ENCODE measurements around the gene STK10. TPM values are rescaled to one million over a fixed set of nuclear protein-coding genes. Genes with fewer than 3 reads are reported as not detected.

Gene STK10
- total and polyA plus RNA-seq, 2 of the 8 experiments (the other 6 are each of a cell fraction or from before 2014, with no cell fraction given) = 10.5 to 21.4 TPM

GRCh38 chr5:172172912-172173563 is 15.0 kb downstream of the STK10 start:
- CTCF ChIA-PET (ENCODE audit: partially characterized antibody) = interaction anchor here (0.6 to 6.3 kb wide), 11 partner anchors 10 to 972 kb away, joined by 3 to 42 read pairs (median 3); partner anchors contain the start of genes BNIP1 and STK10
- POLR2A ChIA-PET (ENCODE audit: partially characterized antibody) = interaction anchor here (1.4 to 4.1 kb wide), 2 partner anchors 15 to 16 kb away, joined by 3 to 27 read pairs; partner anchors contain the start of gene STK10
- H3K4me3 ChIP-seq (ENCODE audit: extremely low read depth in 1 of 4, insufficient read depth in 2 of 4, low read depth in 3 of 4, low read length in 4 of 4) = no peak overlapping the region
- TF ChIP-seq TBP (IDR thresholded peaks at IDR 0.05; ENCODE audit: low read depth, low read length) (no peak), SIX5 (IDR thresholded peaks at IDR 0.05; ENCODE audit: low read depth, low read length) (no peak), KDM4A (IDR thresholded peaks at IDR 0.05; ENCODE audit: low read depth, low read length, severe bottlenecking) (no peak), POLR2A (IDR thresholded peaks at IDR 0.05; ENCODE audit: control extremely low read depth in 1 of 2, low read depth in 2 of 2, low read length in 2 of 2) (no peak), POLR2AphosphoS5 (IDR thresholded peaks at IDR 0.05; ENCODE audit: low read depth, low read length) (no peak), MAX (IDR thresholded peaks at IDR 0.05) (no peak), BACH1 (IDR thresholded peaks at IDR 0.05; ENCODE audit: low read length) (no peak), CEBPB (IDR thresholded peaks at IDR 0.05; ENCODE audit: low read depth, low read length) (no peak), KDM1A (IDR thresholded peaks at IDR 0.05; ENCODE audit: borderline replicate concordance, low read length) (no peak), GABPA (IDR thresholded peaks at IDR 0.05; ENCODE audit: borderline replicate concordance, insufficient read depth, low read length) (no peak), SUZ12 (IDR thresholded peaks at IDR 0.05; ENCODE audit: low read length) (no peak), JUN (IDR thresholded peaks at IDR 0.05; ENCODE audit: low read depth, low read length) (no peak), USF2 (IDR thresholded peaks at IDR 0.05; ENCODE audit: low read length) (no peak)

More at GRCh38 chr5:172172912-172173563, 15.0 kb downstream of the STK10 start:
- DNase-seq (ENCODE audit: low read depth in 1 of 2, low spot score in 2 of 2) (no peak), FAIRE-seq (no peak)
- Histone ChIP-seq H3K36me3 (ENCODE audit: control insufficient read depth in 2 of 4, insufficient read depth in 4 of 4, low read length in 3 of 4) (no peaks in the 10 kb centered on the region), H3K23ac (ENCODE audit: insufficient read length) (no peak overlapping the region), H3K27ac (ENCODE audit: low read depth, low read length) (no peak overlapping the region), H2BK12ac (ENCODE audit: low read depth, low read length) (no peak overlapping the region), H3K4me1 (replicated peaks in 1 of 4; ENCODE audit: control insufficient read depth in 3 of 4, insufficient read depth in 4 of 4, low read length in 3 of 4) (peaks cover 0 to 10% (median 4%) of the 10 kb centered on the region in 4 experiments; a peak in 4 of 7 replicates), H4K5ac (ENCODE audit: insufficient read length, low read depth, low read length) (no peak overlapping the region), H3K18ac (ENCODE audit: extremely low read depth, low read length) (no peak overlapping the region), H3K23me2 (ENCODE audit: low read depth, low read length) (no peaks in the 10 kb centered on the region; the same call in 1 of the 2 replicates), H2AK5ac (ENCODE audit: low read depth, low read length) (no peak overlapping the region), H2AFZ (ENCODE audit: low read length) (no peak overlapping the region), H4K8ac (ENCODE audit: extremely low read depth, insufficient read depth, low read length) (no peak overlapping the region), H3K79me2 (ENCODE audit: control insufficient read depth in 1 of 2, insufficient read depth in 2 of 2, low read length in 2 of 2) (no peaks in the 10 kb centered on the region), H2BK5ac (ENCODE audit: low read depth, low read length) (no peak overlapping the region), H3K56ac (replicated peaks; ENCODE audit: insufficient read length, low read depth, low read length) (no peak overlapping the region), H3K4ac (replicated peaks; ENCODE audit: insufficient read length, low read depth, low read length) (no peak overlapping the region), H4K20me1 (replicated peaks in 1 of 2; ENCODE audit: control insufficient read depth in 1 of 2, insufficient read depth in 2 of 2, low read length in 2 of 2) (peaks cover 0 to 2% of the 10 kb centered on the region in 2 experiments), H3K27me3 (replicated peaks in 1 of 4; ENCODE audit: control insufficient read depth in 3 of 4, extremely low read depth in 1 of 4, insufficient read depth in 3 of 4, low read length in 3 of 4) (no peaks in the 10 kb centered on the region), H3K79me1 (ENCODE audit: low read depth, low read length) (peaks cover under 1% of the 10 kb centered on the region; the same call in 1 of the 2 replicates), H4K91ac (replicated peaks; ENCODE audit: insufficient read length, low read length) (no peak overlapping the region), H2BK120ac (replicated peaks; ENCODE audit: low read depth, low read length) (no peak overlapping the region), H2BK15ac (ENCODE audit: low read length) (no peak overlapping the region), H2BK20ac (ENCODE audit: low read length) (no peak overlapping the region), H3K9ac (replicated peaks in 1 of 4; ENCODE audit: extremely low read depth in 1 of 4, low read depth in 3 of 4, low read length in 3 of 4) (no peak overlapping the region), H3K4me2 (ENCODE audit: insufficient read depth in 1 of 2, low read depth in 2 of 2, low read length in 2 of 2) (no peak overlapping the region), H3K9me3 (ENCODE audit: insufficient read depth in 2 of 2, low read depth in 1 of 2, low read length in 1 of 2) (no peaks in the 10 kb centered on the region), H3K14ac (ENCODE audit: insufficient read length) (no peak overlapping the region)
- WGBS, 2 experiments (ENCODE audit: extremely low coverage in 1 of 2, insufficient coverage in 1 of 2, insufficient read length in 1 of 2, insufficient replicate concordance in 2 of 2, low coverage in 1 of 2, low lambda C conversion rate in 2 of 2, missing lambda C conversion rate in 1 of 2) = 84% methylated on average over 9 of the region's 12 CpGs; no CpG with 5 or more reads in 1 of the 2 experiments

Data from H1 (cell line).